ENCODE data around the gene LINC00305.

LINC00305 gene

DNA sequence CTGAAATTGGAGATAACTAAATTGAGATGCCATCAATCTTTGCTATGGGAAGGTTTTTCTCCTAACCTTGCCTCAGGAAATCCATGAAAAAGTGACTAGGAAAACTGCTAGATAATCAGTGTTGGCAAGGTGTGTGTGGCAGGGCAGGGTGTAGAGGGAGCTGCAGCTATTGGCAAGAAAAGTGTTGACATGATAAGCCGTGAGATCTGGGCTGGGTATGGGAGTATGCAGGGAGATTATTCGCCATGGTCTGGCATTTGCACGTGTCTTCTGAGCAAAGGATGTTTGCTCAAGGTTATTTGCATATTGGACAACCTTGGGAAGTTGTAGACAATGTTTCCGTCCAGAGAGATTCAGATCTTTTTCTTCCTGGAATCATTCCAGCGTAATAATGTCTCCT is 104.3 kb downstream of the LINC00305 start:
- in situ Hi-C loops (cut with HindIII; ENCODE audit: low pct_unique_long_range_greater_than_20kb, low sequenced_read_pairs): no loop called here
- no peak for TF ChIP-seq JUND (IDR thresholded peaks at IDR 0.05; ENCODE audit: low read depth)
- no peak for DNase-seq (ENCODE audit: low read depth in 1 of 2, low spot score in 1 of 2)

DNA sequence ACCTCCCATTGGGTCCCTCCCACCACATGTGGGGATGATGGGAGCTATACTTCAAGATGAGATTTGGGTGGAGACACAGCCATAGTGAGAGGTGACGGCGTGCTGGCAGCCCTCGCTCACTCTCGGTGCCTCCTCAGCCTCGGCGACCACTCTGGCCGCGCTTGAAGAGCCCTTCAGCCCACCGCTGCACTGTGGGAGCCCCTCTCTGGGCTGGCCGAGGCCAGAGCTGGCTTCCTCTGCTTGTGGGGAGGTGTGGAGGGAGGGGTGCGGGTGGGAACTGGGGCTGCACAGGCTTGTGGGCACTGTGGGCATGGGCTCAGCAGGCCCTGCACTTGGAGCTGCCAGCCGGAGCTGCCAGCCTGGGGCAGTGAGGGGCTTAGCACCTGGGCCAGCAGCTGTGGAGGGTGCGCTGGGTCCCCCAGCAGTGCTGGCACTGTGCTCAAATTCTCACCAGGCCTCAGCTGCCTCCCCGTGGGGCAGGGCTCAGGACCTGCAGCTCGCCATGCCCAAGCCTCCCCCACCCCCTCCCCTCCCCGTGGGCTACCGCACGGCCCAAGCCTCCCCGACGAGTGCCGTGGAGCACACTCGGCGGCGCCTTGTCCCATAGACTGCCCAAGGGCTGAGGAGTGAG is 106.0 kb downstream of the LINC00305 start:
- TF ChIP-seq JUND (IDR thresholded peaks at IDR 0.05; ENCODE audit: low read depth): no peak
- no peak for DNase-seq (ENCODE audit: low read depth in 1 of 2, low spot score in 1 of 2)
- in situ Hi-C loops (cut with HindIII; ENCODE audit: low pct_unique_long_range_greater_than_20kb, low sequenced_read_pairs): no loop called here

DNA sequence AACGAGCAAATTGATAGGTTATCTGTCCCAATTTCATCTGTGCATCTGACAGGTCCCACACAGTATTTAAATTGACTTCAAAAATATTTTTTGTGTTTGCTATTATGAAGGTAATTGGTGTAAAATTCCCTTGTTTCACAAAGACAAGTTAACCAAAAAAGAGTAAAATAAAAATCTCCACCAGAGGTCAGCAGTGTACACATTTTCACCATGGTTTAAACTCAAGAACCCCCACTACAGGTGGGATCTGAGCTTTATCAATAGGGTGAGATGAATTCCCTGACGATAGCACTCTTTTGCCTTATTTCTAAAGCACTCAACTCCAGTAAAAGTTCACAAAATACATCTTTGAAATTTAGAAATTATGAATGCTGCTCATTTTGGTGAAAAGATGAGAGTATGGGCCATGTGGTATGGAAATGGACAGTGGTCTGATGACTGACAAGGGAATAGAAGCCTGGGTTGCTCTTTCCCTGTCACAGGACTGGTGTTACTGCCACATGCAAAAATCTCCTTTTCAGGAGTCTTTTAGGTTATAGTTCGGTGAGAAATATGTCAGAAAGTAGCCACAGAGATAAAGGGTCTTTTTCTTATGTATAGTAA is 111.0 kb downstream of the LINC00305 start:
- no peak for TF ChIP-seq JUND (IDR thresholded peaks at IDR 0.05; ENCODE audit: low read depth)
- DNase-seq (ENCODE audit: low read depth in 1 of 2, low spot score in 1 of 2): peak; percentile 18 to 31
- in situ Hi-C loops (cut with HindIII; ENCODE audit: low pct_unique_long_range_greater_than_20kb, low sequenced_read_pairs): no loop called here

DNA sequence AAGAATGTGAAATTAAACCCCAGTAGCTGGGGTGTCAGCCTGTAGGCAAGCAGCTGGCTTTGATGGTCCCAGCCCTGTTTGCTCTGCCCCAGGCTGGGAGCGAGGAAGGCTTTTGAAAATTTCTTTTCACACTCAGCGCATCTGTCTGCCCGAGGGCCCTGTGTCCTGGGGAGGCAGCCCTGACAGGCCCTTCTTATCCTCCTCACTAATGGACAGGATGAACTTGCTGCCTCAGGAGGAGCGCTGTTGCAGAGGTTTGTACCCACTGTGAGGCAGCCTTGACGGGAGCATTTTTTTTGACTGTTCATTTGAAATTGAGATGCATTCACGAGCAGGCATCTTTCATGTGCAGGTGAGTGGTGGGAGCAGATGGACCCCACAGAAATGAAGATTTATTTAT is 116.6 kb downstream of the LINC00305 start:
- DNase-seq (ENCODE audit: low read depth in 1 of 2, low spot score in 1 of 2): no peak
- in situ Hi-C loops (cut with HindIII; ENCODE audit: low pct_unique_long_range_greater_than_20kb, low sequenced_read_pairs): no loop called here
- no peak for TF ChIP-seq JUND (IDR thresholded peaks at IDR 0.05; ENCODE audit: low read depth)

DNA sequence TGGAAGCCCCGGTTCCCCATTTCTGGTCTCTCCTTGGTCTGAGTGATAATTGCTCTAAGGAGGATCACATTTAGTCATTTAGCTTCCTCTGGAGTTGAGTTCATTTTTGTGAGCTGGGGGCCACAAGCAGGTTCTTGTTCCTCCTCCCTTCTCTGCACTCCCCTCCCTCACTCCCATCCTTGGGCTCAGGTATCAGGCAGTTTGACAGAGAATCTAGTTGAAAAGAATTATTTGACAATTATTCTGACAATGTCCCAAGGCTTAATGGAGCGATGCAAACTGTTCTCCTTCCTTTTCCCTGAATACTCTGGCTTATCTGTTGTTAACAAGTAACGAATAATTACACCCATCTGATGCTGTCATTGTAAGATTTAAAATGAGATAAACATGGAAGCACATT is 117.5 kb downstream of the LINC00305 start:
- in situ Hi-C loops (cut with HindIII; ENCODE audit: low pct_unique_long_range_greater_than_20kb, low sequenced_read_pairs): no loop called here
- DNase-seq (ENCODE audit: low read depth in 1 of 2, low spot score in 1 of 2): no peak

More for the DNA sequence above, 117.5 kb downstream of the LINC00305 start:
- no peak for TF ChIP-seq JUND (IDR thresholded peaks at IDR 0.05; ENCODE audit: low read depth)
